IMR-90 (cell line): ENCODE results near the gene UMOD. TPM values are rescaled to one million over a fixed set of nuclear protein-coding genes. Genes with fewer than 3 reads are reported as not detected.

ENCODE experiments used
- ATAC-seq: fragments of 200-7000 bp; cut with Tn5 transposase; 2 replicates; pipeline ENCODE4 v1.9.1; 2020; ENCODE audit warnings: low read depth, mild to moderate bottlenecking, moderate library complexity
- BruUV-seq: library from RNA; stranded (reverse); fragments of 400-500 nt; replicated peaks from 2 replicates; lab custom pipeline; 2021; lab: Mats Ljungman, UMichigan
- CTCF ChIA-PET: fragments of 300-600 bp; formaldehyde crosslinking; extraction: SDS; loops from one replicate; lab custom pipeline; 2021; ENCODE audit warnings: antibody characterized with exemption; lab: Yijun Ruan, JAX
- POLR2A ChIA-PET: fragments of 300-600 bp; sonication (Branson Sonifier 250); formaldehyde crosslinking; loops from one replicate; lab custom pipeline; 2022; ENCODE audit warnings: antibody characterized with exemption; ENCODE audit not compliant: unreplicated experiment; lab: Charles Lee
- DNase-seq: peaks from one replicate; pipeline ENCODE4 v3.0.0; 2013
- H2AFZ ChIP-seq: replicated peaks from 2 replicates; pipeline ENCODE3; 2013; ENCODE audit warnings: low read length, mild to moderate bottlenecking; ENCODE audit not compliant: poor library complexity
- H2AK5ac ChIP-seq: 2 replicates; pipeline ENCODE4 v1.6.1; 2013; ENCODE audit warnings: low read depth, low read length, inconsistent platforms
- H2AK9ac ChIP-seq: replicated peaks from 2 replicates; pipeline ENCODE3; 2013; ENCODE audit warnings: mild to moderate bottlenecking, low read depth, low read length, moderate library complexity; ENCODE audit not compliant: poor library complexity
- H2BK120ac ChIP-seq: 2 replicates; pipeline ENCODE4 v1.6.1; 2013; ENCODE audit warnings: low read depth, low read length, inconsistent platforms
- H2BK15ac ChIP-seq: 3 replicates; pipeline ENCODE4 v1.6.1; 2013; ENCODE audit warnings: low read depth, low read length, inconsistent platforms
- H2BK20ac ChIP-seq: 2 replicates; pipeline ENCODE4 v1.6.1; 2013; ENCODE audit warnings: low read depth, mild to moderate bottlenecking, inconsistent platforms, low read length, moderate library complexity
- H2BK5ac ChIP-seq: 2 replicates; pipeline ENCODE4 v1.6.1; 2013; ENCODE audit warnings: mild to moderate bottlenecking, low read depth, low read length, inconsistent platforms; ENCODE audit not compliant: poor library complexity, severe bottlenecking
- H3K14ac ChIP-seq: replicated peaks from 2 replicates; pipeline ENCODE4 v1.6.1; 2013; ENCODE audit warnings: low read depth, low read length, inconsistent platforms
- H3K18ac ChIP-seq: 2 replicates; pipeline ENCODE4 v1.6.1; 2013; ENCODE audit warnings: low read depth, low read length, control low read depth
- H3K23ac ChIP-seq: 2 replicates; pipeline ENCODE4 v1.6.1; 2013; ENCODE audit warnings: low read depth, low read length, inconsistent platforms
- H3K27ac ChIP-seq: 2 replicates; pipeline ENCODE4 v1.5.1; 2013; ENCODE audit warnings: mild to moderate bottlenecking, control low read depth, low read length; ENCODE audit not compliant: insufficient read depth
- H3K27me3 ChIP-seq: 2 replicates; pipeline ENCODE4 v1.6.1; 2013; ENCODE audit warnings: low read length; ENCODE audit not compliant: control insufficient read depth, insufficient read depth
- H3K36me3 ChIP-seq: 2 replicates; pipeline ENCODE4 v1.6.1; 2013; ENCODE audit warnings: low read length, mixed read lengths; ENCODE audit not compliant: control insufficient read depth, insufficient read depth
- H3K4ac ChIP-seq: 2 replicates; pipeline ENCODE4 v1.6.1; 2013; ENCODE audit warnings: low read depth, low read length, inconsistent platforms
- H3K4me1 ChIP-seq: 2 replicates; pipeline ENCODE4 v1.6.1; 2013; ENCODE audit warnings: low read length, mixed read lengths; ENCODE audit not compliant: control insufficient read depth, insufficient read depth
- H3K4me2 ChIP-seq: 2 replicates; pipeline ENCODE4 v1.6.1; 2013; ENCODE audit warnings: low read depth, mild to moderate bottlenecking, control low read depth, low read length, moderate library complexity
- H3K4me3 ChIP-seq: 2 replicates; pipeline ENCODE4 v1.5.1; 2013; ENCODE audit warnings: low read depth, mild to moderate bottlenecking, control low read depth, low read length, moderate library complexity; ENCODE audit not compliant: insufficient read depth
- H3K56ac ChIP-seq: 2 replicates; pipeline ENCODE4 v1.6.1; 2013; ENCODE audit warnings: low read length, inconsistent platforms; ENCODE audit not compliant: insufficient read depth; ENCODE audit errors: extremely low read depth
- H3K79me1 ChIP-seq, 2 experiments: 2 replicates each; pipeline ENCODE4 v1.6.1; 2013; ENCODE audit warnings: low read length in 2 of 2, inconsistent platforms in 1 of 2, low read depth in 1 of 2
- H3K9ac ChIP-seq: 2 replicates; pipeline ENCODE4 v1.6.1; 2013; ENCODE audit warnings: low read depth, low read length, control low read depth
- H3K9me1 ChIP-seq: 2 replicates; pipeline ENCODE4 v1.6.1; 2013; ENCODE audit warnings: low read length, inconsistent platforms; ENCODE audit not compliant: insufficient read depth
- H3K9me3 ChIP-seq: 2 replicates; pipeline ENCODE4 v1.6.1; 2013; ENCODE audit warnings: low read length; ENCODE audit not compliant: control insufficient read depth, insufficient read depth
- H4K20me1 ChIP-seq: 2 replicates; pipeline ENCODE4 v1.6.1; 2013; ENCODE audit warnings: low read length, inconsistent platforms; ENCODE audit not compliant: insufficient read depth
- H4K5ac ChIP-seq: 2 replicates; pipeline ENCODE4 v1.6.1; 2013; ENCODE audit warnings: mild to moderate bottlenecking, low read depth, low read length, control low read depth
- H4K8ac ChIP-seq, 2 experiments: 2 replicates each; pipeline ENCODE4 v1.6.1; 2013; ENCODE audit warnings: low read depth in 2 of 2, low read length in 2 of 2, control low read depth in 1 of 2, inconsistent platforms in 1 of 2
- H4K91ac ChIP-seq: 2 replicates; pipeline ENCODE4 v1.6.1; 2013; ENCODE audit warnings: low read depth, low read length, inconsistent platforms; ENCODE audit not compliant: insufficient read depth
- CEBPB ChIP-seq: IDR thresholded peaks from 2 replicates; pipeline ENCODE4 v1.6.1; 2012; ENCODE audit warnings: low read depth, low read length, improper control_type of control experiment
- FOS ChIP-seq: fragments of 150-350 bp; IDR thresholded peaks from 2 replicates; pipeline ENCODE4 v1.6.1; 2016; ENCODE audit warnings: low read depth, low read length
- MAFK ChIP-seq: IDR thresholded peaks from 2 replicates; pipeline ENCODE4 v1.6.1; 2012; ENCODE audit warnings: low read depth, low read length, improper control_type of control experiment
- MAZ ChIP-seq: IDR thresholded peaks from 2 replicates; pipeline ENCODE4 v1.6.1; 2012; ENCODE audit warnings: low read depth, mild to moderate bottlenecking, low read length, improper control_type of control experiment, moderate library complexity, borderline replicate concordance
- MXI1 ChIP-seq: IDR thresholded peaks from 2 replicates; pipeline ENCODE4 v1.6.1; 2012; ENCODE audit warnings: low read depth, mild to moderate bottlenecking, low read length, moderate library complexity, borderline replicate concordance
- RAD21 ChIP-seq: IDR thresholded peaks from 2 replicates; pipeline ENCODE4 v1.6.1; 2012; ENCODE audit warnings: low read length, improper control_type of control experiment
- WGBS, 2 experiments: methylation state at CpG; one replicate each; pipeline versions ENCODE4 v1.1.5 to v1.1.7; 2013; ENCODE audit warnings: missing lambda C conversion rate in 2 of 2; ENCODE audit not compliant: insufficient read length in 1 of 2; ENCODE audit errors: extremely low coverage in 2 of 2; 5-methylcytosine and 5-hydroxymethylcytosine counted together
- dilution Hi-C: fragments of 300-500 bp; cut with HindIII; formaldehyde crosslinking; loops from one replicate; pipeline ENCODE4 v1.14.3; 2018; ENCODE audit warnings: low sequenced_read_pairs; ENCODE audit not compliant: unreplicated experiment
- in situ Hi-C: fragments of 300-500 bp; cut with MboI; formaldehyde crosslinking; loops from 3 replicates; pipeline ENCODE4 v1.14.3; 2019; ENCODE audit warnings: low sequenced_read_pairs, inconsistent platforms, mixed read lengths
- intact Hi-C: fragments of 100-400 bp; cut with micrococcal nuclease; formaldehyde crosslinking; loops from 2 replicates; pipeline ENCODE4 v1.10.0; 2022
- polyA plus RNA-seq, 3 experiments: library from polyadenylated mRNA; depleted of rRNA; stranded (reverse); fragments of >200 nt; gene quantifications; 2 replicates each; pipeline ENCODE4 v1.2.3, GENCODE V29; 2012; ENCODE audit warnings: low replicate concordance in 1 of 3
- total RNA-seq: library from RNA; depleted of rRNA; stranded (reverse); fragments of >200 nt; gene quantifications from 2 replicates; pipeline ENCODE4 v1.2.3, GENCODE V29; 2012
- TF ChIP-seq, protein P1 (sequence below): fragments of 150-350 bp; IDR thresholded peaks from 2 replicates; pipeline ENCODE4 v1.6.1; 2017; ENCODE audit warnings: mild to moderate bottlenecking, antibody characterized with exemption, low read length, low read depth
- TF ChIP-seq, protein P2 (sequence below): fragments of 150-350 bp; IDR thresholded peaks from 2 replicates; pipeline ENCODE4 v1.6.1; 2016; ENCODE audit warnings: low read depth, mild to moderate bottlenecking, low read length, moderate library complexity, borderline replicate concordance

UMOD gene
- total and polyA plus RNA-seq, 2 of the 4 experiments (the other 2 are of a cell fraction) = not detected

DNA sequence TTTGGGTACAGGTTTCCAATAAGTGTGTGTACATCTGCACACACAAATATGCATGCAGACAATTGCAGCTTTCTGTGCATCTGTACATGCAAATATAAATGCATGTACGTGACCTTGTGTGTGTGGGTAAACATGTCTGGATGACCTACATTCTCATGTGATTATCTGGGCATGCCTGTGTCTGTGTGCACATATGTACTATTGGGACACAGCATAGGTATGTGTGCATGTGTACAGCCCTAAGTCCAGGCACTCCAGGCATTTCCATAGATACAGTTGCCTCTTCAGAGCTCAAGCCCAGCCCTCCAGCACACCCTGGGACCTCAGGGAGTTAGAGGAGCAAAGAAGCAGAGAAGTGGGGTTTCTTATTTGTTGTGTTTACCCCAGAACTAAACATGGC lies 18.1 kb downstream of the UMOD start:
- no peak overlapping the region for H3K23ac ChIP-seq
- CTCF ChIA-PET = no interaction called here
- H2AFZ ChIP-seq = no peak overlapping the region
- no peak overlapping the region for H3K4me2 ChIP-seq
- H3K9me1 ChIP-seq = no peaks in the 10 kb centered on the region
- peaks cover 20% of the 10 kb centered on the region for H3K9me3 ChIP-seq
- no peak overlapping the region for H2BK5ac ChIP-seq
- DNase-seq = no peak
- no peak overlapping the region for H2AK9ac ChIP-seq
- intact Hi-C loops (no loop called here), in situ Hi-C loops (loop anchor here (25.0 kb wide), 1 partner anchor 172 kb away; no protein-coding TSS in a partner anchor), dilution Hi-C loops (no loop called here)
- no peak overlapping the region for H3K14ac ChIP-seq
- H2BK15ac ChIP-seq = no peak overlapping the region
- H3K27ac ChIP-seq = no peak overlapping the region
- no peak overlapping the region for H3K4me3 ChIP-seq
- TF ChIP-seq CEBPB (no peak), MAFK (no peak), MXI1 (no peak), FOS (no peak), RAD21 (no peak), MAZ (no peak)
- TF ChIP-seq, protein P1, sequence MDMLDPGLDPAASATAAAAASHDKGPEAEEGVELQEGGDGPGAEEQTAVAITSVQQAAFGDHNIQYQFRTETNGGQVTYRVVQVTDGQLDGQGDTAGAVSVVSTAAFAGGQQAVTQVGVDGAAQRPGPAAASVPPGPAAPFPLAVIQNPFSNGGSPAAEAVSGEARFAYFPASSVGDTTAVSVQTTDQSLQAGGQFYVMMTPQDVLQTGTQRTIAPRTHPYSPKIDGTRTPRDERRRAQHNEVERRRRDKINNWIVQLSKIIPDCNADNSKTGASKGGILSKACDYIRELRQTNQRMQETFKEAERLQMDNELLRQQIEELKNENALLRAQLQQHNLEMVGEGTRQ = no peak
- TF ChIP-seq, protein P2, sequence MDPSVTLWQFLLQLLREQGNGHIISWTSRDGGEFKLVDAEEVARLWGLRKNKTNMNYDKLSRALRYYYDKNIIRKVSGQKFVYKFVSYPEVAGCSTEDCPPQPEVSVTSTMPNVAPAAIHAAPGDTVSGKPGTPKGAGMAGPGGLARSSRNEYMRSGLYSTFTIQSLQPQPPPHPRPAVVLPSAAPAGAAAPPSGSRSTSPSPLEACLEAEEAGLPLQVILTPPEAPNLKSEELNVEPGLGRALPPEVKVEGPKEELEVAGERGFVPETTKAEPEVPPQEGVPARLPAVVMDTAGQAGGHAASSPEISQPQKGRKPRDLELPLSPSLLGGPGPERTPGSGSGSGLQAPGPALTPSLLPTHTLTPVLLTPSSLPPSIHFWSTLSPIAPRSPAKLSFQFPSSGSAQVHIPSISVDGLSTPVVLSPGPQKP = no peak
- H4K5ac ChIP-seq = no peak overlapping the region
- H2BK20ac ChIP-seq = no peak overlapping the region
- H3K56ac ChIP-seq = no peak overlapping the region
- no peak overlapping the region for H2AK5ac ChIP-seq
- H3K36me3 ChIP-seq = no peaks in the 10 kb centered on the region
- no peak overlapping the region for H2BK120ac ChIP-seq
- H3K4ac ChIP-seq = no peak overlapping the region
- no peaks in the 10 kb centered on the region for H3K79me1 ChIP-seq
- WGBS, 2 experiments = no CpG with 5 or more reads among the region's 1 CpG
- H3K18ac ChIP-seq = no peak overlapping the region
- no peaks in the 10 kb centered on the region for H3K27me3 ChIP-seq
- H3K9ac ChIP-seq = no peak overlapping the region
- H4K20me1 ChIP-seq = no peaks in the 10 kb centered on the region
- no peak overlapping the region for H4K91ac ChIP-seq
- BruUV-seq = no TSS peak
- no peaks in the 10 kb centered on the region for H3K4me1 ChIP-seq
- POLR2A ChIA-PET = no interaction called here
- no peak for ATAC-seq
- H4K8ac ChIP-seq = no peak overlapping the region
